A549 treated with dexamethasone at 1 μM for 4 hours (cell line): Measurements from ENCODE around the gene LCN10. TPM values are rescaled to one million over a fixed set of nuclear protein-coding genes. Genes with fewer than 3 reads are reported as not detected.

ENCODE experiments used
- total RNA-seq: library from RNA; stranded (reverse); fragments of 200-300 nt; extraction: Qiagen RNA extraction; gene quantifications from 5 replicates; pipeline ENCODE4 v1.2.3, GENCODE V29; 2022

The LCN10 gene
- total RNA-seq = 0.04 TPM in 1 of 5 replicates, not detected in the others

GRCh38 chr9:136742591-136743391 is at the start of gene LCN10:
Gene LCN10, minus strand, starts transcription at chr9:136742940. Its CDS starts 37 bp downstream, at chr9:136742903.

GRCh38 chr9:136790640-136791515 is 48.1 kb upstream of the LCN10 start, which contains the start of gene TMEM141:
Gene TMEM141, plus strand, starts transcription at chr9:136791344. Its CDS starts 27 bp downstream, at chr9:136791371.

GRCh38 chr9:136764301-136764891 is 21.7 kb upstream of the LCN10 start, which contains the start of gene LCN15:
Gene LCN15, minus strand, starts transcription at chr9:136764518. Its CDS starts 30 bp downstream, at chr9:136764488.

GRCh38 chr9:136748201-136748600 is 5.5 kb upstream of the LCN10 start, which contains the start of gene LCN6:
Gene LCN6, minus strand, starts transcription at chr9:136748525. Its CDS starts 42 bp downstream, at chr9:136748483.

GRCh38 chr9:136711751-136712689 is 30.7 kb downstream of the LCN10 start, which contains the start of gene DIPK1B:
Gene DIPK1B, plus strand, starts transcription at chr9:136712572. Its CDS starts 94 bp downstream, at chr9:136712666.

Other genes starting within 250 kb of the LCN10 start
- gene NOTCH1, start 196.9 kb downstream of the LCN10 start, total RNA-seq = 6.5 to 13.7 TPM (median 13.2 TPM) in 5 replicates
- gene EGFL7, start 80.0 kb downstream of the LCN10 start, total RNA-seq = 35.0 to 54.9 TPM (median 51.5 TPM) in 5 replicates
- gene AGPAT2, start 55.5 kb downstream of the LCN10 start, total RNA-seq = 63.7 to 100 TPM (median 98.4 TPM) in 5 replicates
- gene DIPK1B, start 30.4 kb downstream of the LCN10 start, total RNA-seq = 6.2 to 8.5 TPM (median 7.3 TPM) in 5 replicates
- gene LCN6, start 5.6 kb upstream of the LCN10 start, total RNA-seq = not detected in 5 replicates
- not detected in 5 replicates for gene LCN8, start 15.3 kb upstream of the LCN10 start, total RNA-seq
- 0.09 TPM in 2 of 5 replicates, not detected in the others for gene LCN15, start 21.6 kb upstream of the LCN10 start, total RNA-seq
- 62.2 to 73.5 TPM (median 69.2 TPM) in 5 replicates for gene TMEM141, start 48.4 kb upstream of the LCN10 start, total RNA-seq
- gene CCDC183, start 53.4 kb upstream of the LCN10 start, total RNA-seq = 0.11 to 0.43 TPM (median 0.27 TPM) in 5 replicates
- gene RABL6, start 65.0 kb upstream of the LCN10 start, total RNA-seq = 58.8 to 88.7 TPM (median 79.5 TPM) in 5 replicates
- 3.2 to 4.8 TPM (median 4.3 TPM) in 5 replicates for gene AJM1, start 99.5 kb upstream of the LCN10 start, total RNA-seq
- gene PHPT1, start 106.5 kb upstream of the LCN10 start, total RNA-seq = 263 to 301 TPM (median 279 TPM) in 5 replicates
- 1.3 to 4.3 TPM (median 3.4 TPM) in 5 replicates for gene MAMDC4, start 109.4 kb upstream of the LCN10 start, total RNA-seq
- 486 to 542 TPM (median 487 TPM) in 5 replicates for gene EDF1, start 123.4 kb upstream of the LCN10 start, total RNA-seq
- gene TRAF2, start 143.6 kb upstream of the LCN10 start, total RNA-seq = 34.2 to 59.3 TPM (median 51.5 TPM) in 5 replicates
- 57.0 to 103 TPM (median 97.7 TPM) in 5 replicates for gene FBXW5, start 201.8 kb upstream of the LCN10 start, total RNA-seq
- 0.42 to 1.4 TPM (median 1.0 TPM) in 5 replicates for gene C8G, start 202.3 kb upstream of the LCN10 start, total RNA-seq
- gene LCN12, start 209.3 kb upstream of the LCN10 start, total RNA-seq = 0.48 to 1.6 TPM (median 1.3 TPM) in 5 replicates
- 0.28 to 1.4 TPM (median 0.77 TPM) in 5 replicates for gene PTGDS, start 234.6 kb upstream of the LCN10 start, total RNA-seq
- gene LCNL1, start 240.1 kb upstream of the LCN10 start, total RNA-seq = 0.03 to 0.31 TPM (median 0.18 TPM) in 5 replicates
- 43.1 to 70.9 TPM (median 62.8 TPM) in 5 replicates for gene PAXX, start 249.5 kb upstream of the LCN10 start, total RNA-seq